Immature natural killer cell (primary cell): Measurements from ENCODE around the gene SENP1. TPM values are rescaled to one million over a fixed set of nuclear protein-coding genes. Genes with fewer than 3 reads are reported as not detected.
"Not testable (repeated sequence)": the region's sequence is repeated elsewhere in the genome, so short reads cannot be mapped to it uniquely, and the experiment has no call there.

ENCODE experiments used
- DNase-seq, 3 donors: peaks; one replicate each; pipeline ENCODE4 v3.0.0; 2022; ENCODE audit warnings: mixed read lengths in 1 of 3
- H3K27ac Mint-ChIP-seq, 6 donors: one replicate each; pipeline ENCODE4 v1.8.0; 2020; ENCODE audit warnings: mixed read lengths in 6 of 6, mild to moderate bottlenecking in 5 of 6, inconsistent platforms in 4 of 6, moderate library complexity in 3 of 6
- H3K27me3 Mint-ChIP-seq, 3 donors: one replicate each; pipeline ENCODE4 v1.8.0; 2020 to 2021; ENCODE audit warnings: low read depth in 3 of 3, mild to moderate bottlenecking in 3 of 3, mixed read lengths in 3 of 3, moderate library complexity in 3 of 3, inconsistent platforms in 1 of 3
- H3K36me3 Mint-ChIP-seq, 3 donors: one replicate each; pipeline ENCODE4 v1.8.0; 2020; ENCODE audit warnings: mixed read lengths in 3 of 3, inconsistent platforms in 2 of 3, mild to moderate bottlenecking in 2 of 3
- H3K4me1 Mint-ChIP-seq, 2 donors: one replicate each; pipeline ENCODE4 v1.8.0; 2020; ENCODE audit warnings: inconsistent platforms in 2 of 2, mild to moderate bottlenecking in 2 of 2, mixed read lengths in 2 of 2, moderate library complexity in 1 of 2
- H3K4me3 Mint-ChIP-seq, 5 donors: one replicate each; pipeline ENCODE4 v1.8.0; 2020; ENCODE audit warnings: mild to moderate bottlenecking in 5 of 5, mixed read lengths in 5 of 5, inconsistent platforms in 3 of 5, moderate library complexity in 3 of 5
- H3K9me3 Mint-ChIP-seq, 6 donors: one replicate each; pipeline ENCODE4 v1.8.0; 2020; ENCODE audit warnings: mild to moderate bottlenecking in 6 of 6, mixed read lengths in 6 of 6, inconsistent platforms in 4 of 6, moderate library complexity in 3 of 6
- polyA plus RNA-seq, 3 donors: library from polyadenylated mRNA; unstranded; fragments of 300-500 nt; fragmentation: Illumina TruSeq; gene quantifications; one replicate each; pipeline ENCODE4 v1.2.3, GENCODE V29; 2021

Gene SENP1
- 10 to 100 TPM in 1 of 3 donors, 1 to 10 TPM in 2; 4.0 to 14.6 (median 8.5) TPM for polyA plus RNA-seq

GRCh38 chr12:48105867-48106680 lies at the start of gene SENP1:
Gene SENP1, minus strand, starts transcription at chr12:48106079. Its CDS starts 4,607 bp downstream, at chr12:48101472.
- peak within 1 kb of the TSS; percentile 87 to 98 (median 94) for H3K4me3 Mint-ChIP-seq
- no peaks in the 10 kb centered on the region for H3K36me3 Mint-ChIP-seq
- peaks cover 32 to 44% of the 10 kb centered on the region in 2 donors for H3K4me1 Mint-ChIP-seq
- H3K27me3 Mint-ChIP-seq = peaks cover 7 to 16% (median 13%) of the 10 kb centered on the region in 3 donors
- DNase-seq = peak; percentile 90 to 92 (median 90)
- H3K27ac Mint-ChIP-seq = peak within 1 kb of the TSS; percentile 93 to 98 (median 98)
- H3K9me3 Mint-ChIP-seq = no peaks in the 10 kb centered on the region

DNA sequence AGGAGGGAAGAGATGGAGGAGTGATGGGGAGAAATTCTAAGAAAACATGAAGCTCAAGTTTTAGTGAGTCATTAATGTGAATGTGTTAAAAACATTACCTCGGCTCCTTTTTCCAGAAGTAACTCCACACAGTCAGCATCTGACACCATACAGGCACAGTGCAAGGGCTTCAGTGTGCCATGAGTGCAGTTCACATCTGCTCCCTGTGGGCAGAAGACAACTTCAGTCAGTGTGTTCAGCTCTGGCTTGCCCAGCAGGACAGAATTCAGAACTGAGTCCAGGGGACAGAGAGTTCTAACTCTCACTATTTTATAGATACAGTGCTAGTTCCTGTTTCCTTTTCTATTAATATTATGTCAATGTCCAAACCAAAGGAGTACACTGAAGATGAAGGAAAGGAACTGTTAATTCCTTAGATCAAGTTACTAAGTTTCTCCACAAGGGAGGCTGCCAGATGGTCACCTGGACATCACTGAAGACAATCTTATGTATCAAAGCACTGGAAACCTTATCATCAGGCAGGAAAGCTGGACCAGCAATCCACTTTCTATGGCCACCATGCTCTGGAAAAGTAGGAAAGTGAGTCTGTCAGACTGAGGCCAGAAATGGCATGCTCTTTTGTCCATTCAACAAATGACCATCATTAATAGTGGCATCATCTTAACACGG lies 45.4 kb upstream of the SENP1 start:
- H3K27me3 Mint-ChIP-seq = no peaks in the 10 kb centered on the region
- no peaks in the 10 kb centered on the region for H3K9me3 Mint-ChIP-seq
- H3K36me3 Mint-ChIP-seq = peaks cover 21 to 50% (median 31%) of the 10 kb centered on the region in 3 donors
- peaks cover 9 to 40% of the 10 kb centered on the region in 2 donors for H3K4me1 Mint-ChIP-seq
- no peak overlapping the region for H3K27ac Mint-ChIP-seq
- H3K4me3 Mint-ChIP-seq = no peak overlapping the region
- no peak for DNase-seq

DNA sequence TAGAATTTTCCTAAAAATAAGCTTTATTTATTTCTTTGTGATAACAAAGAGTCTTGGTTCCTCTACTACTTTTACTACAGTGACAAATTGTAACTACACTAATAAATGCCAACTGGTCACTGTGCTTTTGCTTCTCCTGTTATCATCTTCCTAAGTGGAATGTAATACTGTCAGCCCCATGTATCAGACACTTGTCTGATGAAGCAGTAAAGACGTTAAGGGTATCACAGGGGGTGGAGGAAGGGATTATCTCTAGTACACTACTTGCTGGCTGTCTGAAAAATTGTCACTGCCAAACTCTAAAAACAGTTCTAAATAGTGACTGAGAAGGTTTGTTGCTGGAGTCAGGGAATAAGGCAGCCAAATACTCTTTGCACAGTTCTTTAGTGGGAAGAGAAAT lies 40.1 kb upstream of the SENP1 start:
- Mint-ChIP-seq H3K4me1 (peaks cover 0 to 12% of the 10 kb centered on the region in 2 donors), H3K27ac (peak overlapping the region in 1 of 6 donors; percentile 19), H3K36me3 (peaks cover 25 to 64% (median 37%) of the 10 kb centered on the region in 3 donors), H3K9me3 (no peaks in the 10 kb centered on the region), H3K4me3 (no peak overlapping the region), H3K27me3 (no peaks in the 10 kb centered on the region)
- DNase-seq = no peak

GRCh38 chr12:48143898-48144297 lies 38.0 kb upstream of the SENP1 start:
- H3K4me3 Mint-ChIP-seq = no peak overlapping the region
- peak overlapping the region in 1 of 6 donors; percentile 27 for H3K27ac Mint-ChIP-seq
- H3K27me3 Mint-ChIP-seq = no peaks in the 10 kb centered on the region
- DNase-seq = no peak
- H3K36me3 Mint-ChIP-seq = peaks cover 17 to 47% (median 19%) of the 10 kb centered on the region in 3 donors
- peaks cover 0 to 6% of the 10 kb centered on the region in 2 donors for H3K4me1 Mint-ChIP-seq
- H3K9me3 Mint-ChIP-seq = no peaks in the 10 kb centered on the region

GRCh38 chr12:48142818-48143674 lies 37.2 kb upstream of the SENP1 start:
- H3K27ac Mint-ChIP-seq = no peak overlapping the region

DNA sequence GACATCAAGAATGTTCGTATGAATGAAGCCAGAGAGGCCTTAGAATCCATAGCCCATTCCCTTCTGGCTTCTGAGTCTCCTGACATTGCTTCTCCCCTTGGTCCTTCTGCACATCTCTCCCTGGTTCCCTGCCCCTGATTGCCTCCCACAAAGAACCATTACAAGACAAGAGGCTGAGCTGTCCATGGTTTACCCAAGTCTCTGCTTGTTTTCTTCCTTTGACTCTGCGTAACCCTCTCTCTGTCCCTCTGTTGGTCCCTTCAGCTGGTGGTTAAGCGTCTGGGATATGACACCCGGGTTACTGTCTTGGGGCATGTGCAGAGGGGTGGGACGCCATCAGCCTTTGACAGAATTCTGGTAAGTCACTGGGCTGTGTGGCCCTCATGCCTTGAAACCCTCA lies 29.1 kb upstream of the SENP1 start:
- Mint-ChIP-seq H3K27me3 (peaks cover 0 to 1% (median 0%) of the 10 kb centered on the region in 3 donors), H3K27ac (peak overlapping the region in 1 of 6 donors; percentile 14), H3K4me1 (no peaks in the 10 kb centered on the region), H3K36me3 (peaks cover 0 to 17% (median 6%) of the 10 kb centered on the region in 3 donors), H3K9me3 (no peaks in the 10 kb centered on the region), H3K4me3 (no peak overlapping the region)
- no peak for DNase-seq

More at GRCh38 chr12:48142818-48143674, 37.2 kb upstream of the SENP1 start:
- H3K4me1 Mint-ChIP-seq = peaks cover 0 to 6% of the 10 kb centered on the region in 2 donors
- DNase-seq = no peak
- H3K36me3 Mint-ChIP-seq = peaks cover 16 to 42% (median 18%) of the 10 kb centered on the region in 3 donors
- H3K4me3 Mint-ChIP-seq = no peak overlapping the region
- H3K9me3 Mint-ChIP-seq = no peaks in the 10 kb centered on the region
- no peaks in the 10 kb centered on the region for H3K27me3 Mint-ChIP-seq

DNA sequence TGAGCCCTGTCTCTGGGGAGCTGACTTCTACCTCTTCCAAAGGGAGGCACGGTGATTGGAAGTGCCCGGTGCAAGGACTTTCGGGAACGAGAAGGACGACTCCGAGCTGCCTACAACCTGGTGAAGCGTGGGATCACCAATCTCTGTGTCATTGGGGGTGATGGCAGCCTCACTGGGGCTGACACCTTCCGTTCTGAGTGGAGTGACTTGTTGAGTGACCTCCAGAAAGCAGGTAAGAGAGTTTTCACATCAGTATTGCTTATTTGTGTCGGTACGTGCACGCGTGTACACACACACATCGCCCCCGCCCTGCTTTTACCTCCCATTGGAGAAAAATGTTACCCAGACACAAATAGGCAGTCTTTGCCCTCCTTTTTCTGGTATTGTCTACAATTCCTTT lies 26.9 kb upstream of the SENP1 start:
- DNase-seq = no peak
- Mint-ChIP-seq H3K4me1 (no peaks in the 10 kb centered on the region), H3K4me3 (no peak overlapping the region), H3K27ac (no peak overlapping the region), H3K9me3 (no peaks in the 10 kb centered on the region), H3K36me3 (peaks cover 0 to 17% (median 3%) of the 10 kb centered on the region in 3 donors), H3K27me3 (peaks cover 0 to 1% (median 0%) of the 10 kb centered on the region in 3 donors)

GRCh38 chr12:48131517-48131916 lies 25.6 kb upstream of the SENP1 start:
- peaks cover 0 to 1% (median 0%) of the 10 kb centered on the region in 3 donors for H3K27me3 Mint-ChIP-seq

DNA sequence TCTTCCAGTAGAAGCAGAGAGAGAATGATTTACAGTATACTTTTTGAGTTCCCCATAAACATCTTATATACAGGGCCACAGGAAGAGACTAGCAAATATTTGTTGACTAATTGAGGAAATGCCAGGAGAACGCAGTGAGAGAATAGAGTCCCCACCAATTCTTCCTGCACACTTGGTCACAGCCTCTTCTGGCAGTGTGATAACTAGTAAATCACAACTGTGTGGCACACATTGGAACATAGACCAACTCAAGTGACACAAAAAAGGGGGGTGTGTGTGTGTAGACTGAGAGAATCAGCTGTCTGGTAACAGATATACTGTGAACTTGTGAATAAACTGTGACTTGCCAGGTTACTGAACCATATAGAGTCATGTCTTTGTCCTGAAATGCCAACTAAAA lies 23.5 kb upstream of the SENP1 start:
- H3K4me3 Mint-ChIP-seq = no peak overlapping the region
- no peaks in the 10 kb centered on the region for H3K9me3 Mint-ChIP-seq
- H3K27ac Mint-ChIP-seq = no peak overlapping the region
- no peak for DNase-seq
- H3K4me1 Mint-ChIP-seq = no peaks in the 10 kb centered on the region
- peaks cover 0 to 1% (median 0%) of the 10 kb centered on the region in 3 donors for H3K27me3 Mint-ChIP-seq
- H3K36me3 Mint-ChIP-seq = peaks cover 0 to 16% (median 13%) of the 10 kb centered on the region in 3 donors

More at GRCh38 chr12:48131517-48131916, 25.6 kb upstream of the SENP1 start:
- no peak overlapping the region for H3K4me3 Mint-ChIP-seq
- no peak for DNase-seq
- H3K4me1 Mint-ChIP-seq = no peaks in the 10 kb centered on the region
- no peaks in the 10 kb centered on the region for H3K9me3 Mint-ChIP-seq
- no peak overlapping the region for H3K27ac Mint-ChIP-seq
- H3K36me3 Mint-ChIP-seq = peaks cover 0 to 17% (median 8%) of the 10 kb centered on the region in 3 donors

GRCh38 chr12:48128800-48129199 lies 22.9 kb upstream of the SENP1 start:
- DNase-seq = no peak
- H3K4me3 Mint-ChIP-seq = no peak overlapping the region
- peak overlapping the region in 1 of 6 donors; percentile 35 for H3K27ac Mint-ChIP-seq
- no peaks in the 10 kb centered on the region for H3K9me3 Mint-ChIP-seq
- peaks cover 0 to 1% (median 0%) of the 10 kb centered on the region in 3 donors for H3K27me3 Mint-ChIP-seq
- no peaks in the 10 kb centered on the region for H3K4me1 Mint-ChIP-seq
- H3K36me3 Mint-ChIP-seq = peaks cover 0 to 13% (median 11%) of the 10 kb centered on the region in 3 donors

- Mint-ChIP-seq H3K4me1 (no peaks in the 10 kb centered on the region), H3K36me3 (peaks cover 0 to 13% (median 9%) of the 10 kb centered on the region in 3 donors), H3K4me3 (no peak overlapping the region), H3K27ac (no peak overlapping the region), H3K9me3 (no peaks in the 10 kb centered on the region), H3K27me3 (peaks cover 0 to 1% (median 0%) of the 10 kb centered on the region in 3 donors)
- no peak for DNase-seq
These were observed 21.2 kb upstream of the SENP1 start for GRCh38 chr12:48126953-48127630.

GRCh38 chr12:48125985-48126384 lies 20.1 kb upstream of the SENP1 start:
- peaks cover 0 to 1% (median 0%) of the 10 kb centered on the region in 3 donors for H3K27me3 Mint-ChIP-seq
- no peak overlapping the region for H3K27ac Mint-ChIP-seq
- peaks cover 0 to 13% (median 4%) of the 10 kb centered on the region in 3 donors for H3K36me3 Mint-ChIP-seq
- no peak for DNase-seq
- H3K4me3 Mint-ChIP-seq = no peak overlapping the region
- H3K9me3 Mint-ChIP-seq = no peaks in the 10 kb centered on the region
- no peaks in the 10 kb centered on the region for H3K4me1 Mint-ChIP-seq

GRCh38 chr12:48125542-48125941 lies 19.7 kb upstream of the SENP1 start:
- not testable (repeated sequence) for H3K4me3 Mint-ChIP-seq, H3K4me1 Mint-ChIP-seq, H3K27ac Mint-ChIP-seq, H3K9me3 Mint-ChIP-seq, DNase-seq, H3K27me3 Mint-ChIP-seq
- peaks cover 0 to 13% (median 4%) of the 10 kb centered on the region in 3 donors for H3K36me3 Mint-ChIP-seq
